ENCODE results near the gene SLITRK1.

SLITRK1 gene

DNA sequence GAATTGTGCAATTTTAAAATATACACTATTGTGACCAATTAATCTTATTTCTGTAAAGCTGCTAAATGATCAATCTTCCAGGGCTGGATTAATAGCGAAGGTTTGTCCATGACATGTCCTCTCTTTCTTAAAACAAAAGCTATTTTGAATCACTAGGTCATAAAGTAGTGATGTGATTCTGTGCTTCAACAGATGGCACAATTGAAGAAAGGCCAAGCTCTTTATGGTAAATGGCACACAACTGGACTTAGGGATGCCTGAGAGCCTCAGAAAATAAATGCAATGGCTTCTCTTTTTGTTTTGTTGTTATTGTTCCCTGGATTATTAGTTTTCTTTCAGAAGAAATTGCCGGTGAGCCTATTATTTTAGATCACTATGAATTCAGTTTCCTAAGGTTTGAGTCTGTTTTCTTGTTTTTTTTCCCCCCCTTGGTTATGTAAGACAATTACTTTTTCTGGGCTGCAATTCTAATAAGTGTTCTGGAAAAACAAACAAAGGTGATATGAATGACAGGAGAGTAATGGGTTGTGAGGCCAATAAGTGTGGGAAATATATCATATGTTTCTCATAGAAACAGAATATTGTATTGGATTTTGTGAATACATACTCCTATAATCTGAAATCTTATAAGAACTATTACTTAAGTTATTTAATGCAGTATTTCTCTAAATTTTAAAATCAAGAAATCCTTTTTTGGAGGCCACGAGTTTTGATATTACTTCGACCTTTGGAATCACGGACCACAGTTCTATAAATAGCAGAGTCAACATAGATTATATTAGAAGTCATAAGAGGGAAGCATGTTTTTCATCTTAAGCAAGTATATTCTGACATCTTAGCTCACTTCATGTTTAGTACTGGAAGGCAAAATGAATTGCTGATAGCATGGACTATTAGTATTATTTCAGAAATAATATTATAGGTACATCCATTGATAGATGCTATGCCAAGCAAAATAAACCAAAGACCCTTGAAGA lies 16.8 kb downstream of the SLITRK1 start:
- DNase-seq, result no peak

DNA sequence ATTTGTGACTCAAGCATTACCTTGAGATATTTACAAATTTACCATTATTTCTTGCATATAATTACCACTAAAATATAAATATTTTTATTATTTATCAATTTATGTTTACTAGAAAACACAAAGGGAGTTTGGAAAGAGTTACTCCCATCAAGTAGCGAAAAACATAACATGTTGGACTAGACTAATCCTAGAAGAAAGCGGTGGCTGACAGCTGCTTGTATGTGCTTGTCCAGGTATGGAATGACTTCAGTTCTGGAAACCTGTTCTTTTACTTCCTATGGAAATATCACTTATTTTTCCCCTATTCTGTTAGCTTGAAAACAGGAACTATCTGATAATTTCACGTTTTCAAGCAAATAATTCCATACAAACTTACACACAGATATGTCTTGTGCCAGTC lies 28.5 kb downstream of the SLITRK1 start:
- DNase-seq, result no peak

DNA sequence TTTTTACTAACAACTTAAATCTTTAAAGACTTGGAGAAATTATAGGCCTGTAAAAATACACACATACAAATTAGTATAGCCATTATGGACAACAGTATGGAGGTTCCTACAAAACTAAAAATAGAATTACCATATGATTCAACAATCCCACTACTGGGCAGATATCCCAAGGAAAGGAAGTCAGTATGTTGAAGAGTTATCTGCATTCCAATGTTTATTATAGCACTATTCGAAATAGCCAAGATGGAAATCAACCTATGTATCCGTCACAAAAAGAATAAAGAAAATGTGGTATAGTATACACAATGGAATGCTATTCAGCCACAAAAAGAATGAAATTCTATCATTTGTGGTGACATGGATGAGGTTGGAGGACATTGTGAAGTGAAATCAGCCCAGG lies 37.2 kb downstream of the SLITRK1 start:
- DNase-seq, result no peak

DNA sequence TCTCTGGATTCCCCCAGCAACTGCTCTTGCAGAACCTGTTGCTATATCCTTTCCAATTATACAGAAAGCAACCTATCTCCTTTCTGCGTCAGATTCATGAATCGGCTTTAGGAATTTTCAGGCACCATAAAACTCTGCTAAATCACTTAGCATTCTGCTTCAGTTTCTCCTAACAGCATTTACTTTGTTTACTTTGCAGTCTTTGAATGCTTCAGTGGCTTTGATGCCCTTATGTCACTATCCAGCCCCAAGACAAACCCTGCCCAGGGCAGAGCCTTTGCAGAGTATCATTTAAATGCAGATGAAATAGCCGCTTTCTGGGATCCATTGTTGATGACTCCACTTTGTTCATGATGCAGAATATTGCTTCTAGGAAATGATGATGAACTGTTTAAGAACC lies 43.1 kb downstream of the SLITRK1 start:
- DNase-seq, result no peak

DNA sequence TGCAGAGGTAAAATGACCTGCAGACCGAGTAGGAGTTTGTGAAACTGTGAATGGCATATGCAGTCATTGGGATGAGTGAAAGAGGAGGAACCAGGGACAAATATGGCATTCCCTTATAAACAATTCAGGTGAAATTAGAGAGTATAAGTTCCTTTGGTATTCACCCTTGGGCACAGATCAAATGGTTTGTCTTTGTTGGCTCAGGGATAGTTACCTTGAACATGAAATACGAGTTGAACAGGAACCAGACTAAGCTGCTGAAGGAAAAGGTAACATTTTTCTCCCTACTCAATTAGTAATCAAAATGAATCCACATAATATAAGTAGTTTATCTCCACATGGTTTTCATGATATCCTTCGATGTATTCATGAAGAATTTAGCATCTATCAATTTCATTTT lies 50.5 kb downstream of the SLITRK1 start:
- no peak for DNase-seq

DNA sequence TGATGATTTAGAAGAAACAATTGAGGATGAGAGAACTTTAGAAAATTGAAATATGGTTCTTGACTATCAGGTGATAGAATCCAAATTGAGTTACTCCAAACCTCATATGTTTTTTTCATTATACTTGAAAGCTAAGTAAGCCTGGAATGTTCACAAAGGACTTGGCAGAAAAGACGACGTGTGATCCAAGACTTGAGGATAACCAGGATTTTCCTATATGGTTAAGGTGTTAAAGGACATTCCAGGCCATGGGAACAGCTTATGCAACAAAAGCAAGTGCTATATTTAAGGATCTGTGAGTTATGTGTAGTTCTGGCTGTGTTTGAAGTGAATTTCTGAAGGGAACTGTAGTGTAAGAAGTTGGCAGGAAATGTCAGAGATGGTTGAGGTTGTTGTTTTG lies 52.5 kb downstream of the SLITRK1 start:
- no peak for DNase-seq

DNA sequence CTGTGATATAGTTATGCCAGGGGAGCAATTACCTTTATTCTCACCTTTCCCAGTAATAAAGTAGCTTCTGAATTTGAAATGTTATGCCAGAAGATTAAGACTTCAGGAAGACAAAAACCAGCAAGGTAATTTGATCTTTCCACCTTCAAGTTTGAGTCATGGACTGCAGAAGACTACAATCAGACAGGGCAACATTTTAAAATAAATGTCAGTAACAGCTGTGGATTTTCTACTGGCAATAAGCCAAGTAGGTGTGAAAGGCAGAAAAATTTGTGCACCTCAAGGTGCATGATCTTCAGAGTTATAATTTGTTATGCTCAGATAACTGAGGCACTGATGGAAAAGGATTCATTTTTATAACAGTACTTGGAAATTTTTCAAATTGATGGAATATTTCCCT lies 54.9 kb downstream of the SLITRK1 start:
- no peak for DNase-seq
